ENCODE data around the gene INPP5A.
"Not testable (repeated sequence)": the region's sequence is repeated elsewhere in the genome, so short reads cannot be mapped to it uniquely, and the experiment has no call there.

INPP5A gene

GRCh38 chr10:132547421-132547861 lies 9.9 kb downstream of the INPP5A start:
- no peak for DNase-seq (ENCODE audit: low read depth, low spot score)

GRCh38 chr10:132548106-132548823 lies 10.7 kb downstream of the INPP5A start:
- no peak for DNase-seq (ENCODE audit: low read depth, low spot score)

GRCh38 chr10:132548869-132549268 lies 11.3 kb downstream of the INPP5A start:
- DNase-seq (ENCODE audit: low read depth, low spot score) = no peak

- no peak for DNase-seq (ENCODE audit: low read depth, low spot score)
Observed at GRCh38 chr10:132549371-132549770, 11.8 kb downstream of the INPP5A start.

- DNase-seq (ENCODE audit: low read depth, low spot score) = no peak
Observed at GRCh38 chr10:132550366-132551092, 12.9 kb downstream of the INPP5A start.

- no peak for DNase-seq (ENCODE audit: low read depth, low spot score)
Observed at GRCh38 chr10:132551093-132551807, 13.7 kb downstream of the INPP5A start.

- DNase-seq (ENCODE audit: low read depth, low spot score) = no peak
Observed at GRCh38 chr10:132551808-132552130, 14.2 kb downstream of the INPP5A start.

- not testable (repeated sequence) for DNase-seq (ENCODE audit: low read depth, low spot score)
Observed at GRCh38 chr10:132552635-132553034, 15.0 kb downstream of the INPP5A start.

- not testable (repeated sequence) for DNase-seq (ENCODE audit: low read depth, low spot score)
Observed at GRCh38 chr10:132553568-132553967, 16.0 kb downstream of the INPP5A start.

GRCh38 chr10:132554053-132554990 lies 16.7 kb downstream of the INPP5A start:
- no peak for DNase-seq (ENCODE audit: low read depth, low spot score)

GRCh38 chr10:132554991-132555647 lies 17.5 kb downstream of the INPP5A start:
- no peak for DNase-seq (ENCODE audit: low read depth, low spot score)

- no peak for DNase-seq (ENCODE audit: low read depth, low spot score)
Observed at GRCh38 chr10:132555648-132556575, 18.3 kb downstream of the INPP5A start.

GRCh38 chr10:132556994-132557441 lies 19.4 kb downstream of the INPP5A start:
- DNase-seq (ENCODE audit: low read depth, low spot score) = no peak

- DNase-seq (ENCODE audit: low read depth, low spot score) = no peak
Observed at GRCh38 chr10:132557696-132558515, 20.3 kb downstream of the INPP5A start.

- DNase-seq (ENCODE audit: low read depth, low spot score) = no peak
Observed at GRCh38 chr10:132558516-132559413, 21.2 kb downstream of the INPP5A start.

- no peak for DNase-seq (ENCODE audit: low read depth, low spot score)
Observed at GRCh38 chr10:132559538-132559937, 22.0 kb downstream of the INPP5A start.

- DNase-seq (ENCODE audit: low read depth, low spot score) = no peak
Observed at GRCh38 chr10:132560241-132560731, 22.7 kb downstream of the INPP5A start.
